Mucosa of descending colon (tissue), 3 donors: Measurements from ENCODE around the gene LIN7B. TPM values are rescaled to one million over a fixed set of nuclear protein-coding genes. Genes with fewer than 3 reads are reported as not detected.

Source experiments
- ATAC-seq: fragments of 200-7000 bp; cut with Tn5 transposase; one replicate; pipeline ENCODE4 v1.9.1; 2020; ENCODE audit warnings: mild to moderate bottlenecking, moderate library complexity
- DNase-seq, 3 donors: peaks; one replicate each; pipeline ENCODE4 v3.0.0-alpha.2; 2020
- H3K36me3 ChIP-seq: fragments of 200-600 bp; one replicate; pipeline ENCODE4 v1.8.0; 2021; ENCODE audit warnings: low read depth, mild to moderate bottlenecking
- H3K4me1 ChIP-seq: fragments of 200-600 bp; one replicate; pipeline ENCODE4 v1.8.0; 2021; ENCODE audit warnings: low read depth, mild to moderate bottlenecking
- H3K4me3 ChIP-seq: fragments of 200-600 bp; one replicate; pipeline ENCODE4 v1.8.0; 2021; ENCODE audit warnings: mild to moderate bottlenecking
- H3K9me3 ChIP-seq: fragments of 200-600 bp; one replicate; pipeline ENCODE4 v1.8.0; 2021; ENCODE audit warnings: mild to moderate bottlenecking
- CTCF ChIP-seq: fragments of 200-600 bp; IDR thresholded peaks from one replicate; pipeline ENCODE4 v1.8.0; 2022; ENCODE audit warnings: antibody characterized with exemption, mild to moderate bottlenecking
- intact Hi-C, 2 donors: fragments of 100-400 bp; cut with DNase I in 1 of 2; cut with micrococcal nuclease in 1 of 2; formaldehyde crosslinking; loops; one replicate each; pipeline versions ENCODE4 v1.11.0 to v1.11.1; 2022; cut with DNase I, micrococcal nuclease
- total RNA-seq, 3 donors: library from RNA; stranded (reverse); fragmentation: NEBNext Ultra II Directional in 2 of 3; extraction: Animal tissue kit (Norgen Biotek cat#: 25700) in 2 of 3; gene quantifications; one replicate each; pipeline versions ENCODE4 v1.2.1 to v1.2.4, GENCODE V29; 2021 to 2023
- donor health status: DM: no; HTN: no; CAD: no; lungs with moderate emphysema.
- donor health status: DM: no; HTN: no; CAD: no.
- donor health status: DM: no; HTN: yes; CAD: no.

The LIN7B gene
- total RNA-seq, 3 donors from 2014 or later = 7.2 to 20.4 (median 11.7) TPM

- Histone ChIP-seq H3K4me3 (peak within 1 kb of the TSS; percentile 64), H3K4me1 (peaks cover 25% of the 10 kb centered on the region), H3K36me3 (no peaks in the 10 kb centered on the region), H3K9me3 (no peaks in the 10 kb centered on the region)
- intact Hi-C loops = no loop called here
- peak; percentile 91 for ATAC-seq
- TF ChIP-seq CTCF = no peak
- peak; percentile 93 to 98 (median 98) for DNase-seq
Observed at GRCh38 chr19:49157445-49158224, 43.5 kb downstream of the LIN7B start, which contains the start of gene TRPM4. TRPM4 (plus strand) TSS chr19:49157792; CDS start chr19:49157867, 75 bp downstream.

GRCh38 chr19:49160450-49161189 is 46.5 kb downstream of the LIN7B start:
- TF ChIP-seq CTCF = no peak
- no peak overlapping the region for H3K4me3 ChIP-seq
- no peaks in the 10 kb centered on the region for H3K36me3 ChIP-seq
- DNase-seq (no peak), ATAC-seq (no peak)
- peaks cover 42% of the 10 kb centered on the region for H3K4me1 ChIP-seq
- intact Hi-C loops = no loop called here
- H3K9me3 ChIP-seq = no peaks in the 10 kb centered on the region

- H3K9me3 ChIP-seq = no peaks in the 10 kb centered on the region
- H3K36me3 ChIP-seq = no peaks in the 10 kb centered on the region
- intact Hi-C loops = no loop called here
- no peak for ATAC-seq
- TF ChIP-seq CTCF = no peak
- DNase-seq = no peak
- H3K4me1 ChIP-seq = peaks cover 46% of the 10 kb centered on the region
- no peak overlapping the region for H3K4me3 ChIP-seq
Observed at GRCh38 chr19:49161987-49162386, 47.8 kb downstream of the LIN7B start.

- no peaks in the 10 kb centered on the region for H3K9me3 ChIP-seq
- intact Hi-C loops = no loop called here
- no peak overlapping the region for H3K4me3 ChIP-seq
- H3K4me1 ChIP-seq = peaks cover 46% of the 10 kb centered on the region
- TF ChIP-seq CTCF = no peak
- peak in 2 of 3 donors; percentile 32 to 57 for DNase-seq
- peak; percentile 67 for ATAC-seq
- no peaks in the 10 kb centered on the region for H3K36me3 ChIP-seq
Observed at GRCh38 chr19:49165111-49165750, 51.1 kb downstream of the LIN7B start.

GRCh38 chr19:49165865-49166301 is 51.7 kb downstream of the LIN7B start:
- intact Hi-C loops = no loop called here
- ATAC-seq (peak; percentile 32), DNase-seq (peak in 2 of 3 donors; percentile 58 to 61)
- no peak overlapping the region for H3K4me3 ChIP-seq
- TF ChIP-seq CTCF = no peak
- H3K36me3 ChIP-seq = no peaks in the 10 kb centered on the region
- H3K4me1 ChIP-seq = peaks cover 44% of the 10 kb centered on the region
- H3K9me3 ChIP-seq = no peaks in the 10 kb centered on the region
